Measurements from ENCODE around the gene SOSTDC1.
"Not testable (repeated sequence)": the region's sequence is repeated elsewhere in the genome, so short reads cannot be mapped to it uniquely, and the experiment has no call there.

The SOSTDC1 gene

DNA sequence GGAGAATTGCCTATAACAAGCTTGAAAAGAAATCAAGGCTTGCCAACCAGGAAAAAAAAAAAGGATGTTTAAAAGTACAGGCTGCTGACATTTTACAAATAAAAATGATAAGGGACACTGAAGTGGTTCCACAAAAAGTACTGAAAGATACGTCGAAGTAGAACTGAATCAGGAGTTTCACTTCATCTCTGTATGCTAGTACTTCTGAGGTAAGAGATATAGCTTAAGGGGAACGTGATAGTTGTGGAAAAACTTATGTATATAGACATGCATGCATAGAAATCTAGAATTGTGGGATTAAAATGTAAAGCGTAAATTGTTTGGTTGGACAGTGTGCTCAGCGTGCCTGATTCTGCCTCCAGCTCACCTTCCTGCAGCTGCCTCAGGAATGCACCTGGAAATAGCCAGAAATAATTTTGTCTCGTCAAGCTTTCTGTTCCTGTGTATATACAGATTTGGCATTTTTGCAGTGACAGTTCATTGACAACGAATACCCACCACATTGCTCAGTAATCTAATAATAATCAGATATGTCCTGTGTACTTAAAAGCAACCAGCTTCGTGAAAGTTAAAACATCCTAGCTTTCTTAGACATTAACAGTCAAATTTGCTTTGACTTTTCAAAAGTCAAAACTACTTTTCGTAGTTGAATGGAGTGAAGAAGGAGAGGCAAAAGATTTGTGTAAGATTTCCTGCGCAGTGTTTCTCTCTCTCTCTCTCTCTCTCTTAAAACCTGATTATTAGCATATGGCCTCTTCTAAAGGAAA, 1.4 kb downstream of the SOSTDC1 start:
- no peak for DNase-seq (ENCODE audit: low read depth)
- H3K4me3 ChIP-seq (ENCODE audit: low read depth, low read length): no peak overlapping the region

DNA sequence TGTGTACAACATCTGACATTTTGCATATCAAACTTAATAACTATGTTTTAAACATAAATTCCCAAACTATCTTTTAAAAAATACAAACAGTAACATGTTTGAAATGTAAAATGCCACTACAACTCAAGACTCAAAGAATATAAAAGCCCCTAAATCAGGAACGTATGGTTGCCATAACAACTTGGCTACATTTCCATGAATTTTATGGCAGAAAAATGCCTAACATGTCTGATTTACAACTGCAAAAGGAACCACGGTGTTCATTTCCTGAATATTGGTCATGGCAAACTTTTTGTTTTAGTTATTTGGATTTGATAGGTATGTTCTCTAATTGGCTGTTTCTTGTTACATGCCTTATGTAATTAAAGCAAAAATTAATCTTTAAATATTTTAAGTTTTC, 2.0 kb downstream of the SOSTDC1 start:
- no peak for DNase-seq (ENCODE audit: low read depth)
- H3K4me3 ChIP-seq (ENCODE audit: low read depth, low read length): no peak overlapping the region

DNA sequence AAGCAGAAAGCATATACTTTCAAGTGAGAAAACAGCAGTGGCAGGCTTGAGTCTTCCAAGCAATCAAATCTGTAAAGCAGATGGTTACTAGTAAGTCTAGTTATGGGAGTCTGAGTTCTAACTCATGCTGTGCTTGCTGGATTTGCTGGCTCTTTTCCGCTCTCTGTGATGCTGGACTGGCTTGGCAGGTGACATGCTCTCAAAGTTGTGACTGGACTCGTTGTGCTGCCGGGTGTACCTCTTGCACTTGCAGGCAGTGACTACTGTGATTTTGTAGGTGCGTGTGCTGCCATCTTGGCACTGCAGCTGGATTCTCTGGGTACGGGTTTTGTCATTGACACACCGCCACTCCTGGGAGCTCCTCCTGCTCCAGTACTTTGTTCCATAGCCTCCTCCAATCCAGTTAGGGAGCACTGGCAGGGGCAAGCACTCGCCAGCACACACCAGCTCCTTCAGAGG, 3.1 kb downstream of the SOSTDC1 start:
- DNase-seq (ENCODE audit: low read depth): no peak
- no peak overlapping the region for H3K4me3 ChIP-seq (ENCODE audit: low read depth, low read length)

DNA sequence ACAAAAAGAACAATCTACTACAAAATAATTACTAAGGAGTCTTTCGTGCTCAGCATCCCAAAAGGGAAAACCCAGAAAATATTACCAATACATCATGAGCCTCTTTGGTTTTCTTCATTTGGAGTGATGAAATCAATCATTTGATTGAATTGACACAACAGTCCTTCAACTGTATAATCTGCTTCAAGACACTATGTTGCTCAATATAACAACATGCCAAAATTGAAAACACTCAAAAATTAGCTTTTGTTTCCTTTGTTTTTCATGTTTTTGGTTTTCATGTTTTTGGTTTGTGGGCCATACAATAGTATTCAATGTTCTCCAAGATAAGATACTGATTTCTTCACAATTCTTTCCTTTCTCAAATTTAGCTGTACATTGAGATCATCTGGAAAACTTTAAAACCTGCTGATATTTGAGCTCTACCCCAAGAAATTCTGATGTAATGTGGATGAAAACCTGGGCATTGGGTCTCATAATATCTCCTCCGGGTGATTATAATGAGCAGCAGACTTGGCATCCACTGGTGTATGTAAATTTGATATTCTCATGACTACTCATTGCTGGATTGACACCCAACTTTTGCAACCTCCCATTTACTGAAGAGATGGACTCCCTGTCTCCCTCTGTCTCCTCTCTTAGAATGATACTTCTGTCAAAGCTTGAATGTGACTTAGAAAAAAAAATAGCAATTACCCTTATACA, 4.6 kb downstream of the SOSTDC1 start:
- no peak for DNase-seq (ENCODE audit: low read depth)

DNA sequence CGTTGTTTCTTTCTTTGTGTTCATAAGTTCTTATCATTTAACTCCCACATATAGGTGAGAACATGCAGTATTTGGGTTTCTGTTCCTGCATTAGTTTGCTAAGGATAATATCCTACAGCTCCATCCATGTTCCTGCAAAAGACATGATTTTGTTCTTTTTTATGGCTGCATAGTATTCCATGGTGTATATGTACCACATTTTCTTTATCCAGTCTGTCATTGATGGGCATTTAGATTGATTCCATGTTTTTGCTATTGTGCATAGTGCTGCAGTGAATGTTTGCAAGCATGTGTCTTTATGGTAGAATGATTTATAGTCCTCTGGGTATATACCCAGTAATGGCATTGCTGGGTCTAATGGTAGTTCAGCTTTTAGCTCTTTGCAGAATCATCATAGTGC, 9.2 kb downstream of the SOSTDC1 start:
- H3K4me3 ChIP-seq (ENCODE audit: low read depth, low read length); DNase-seq (ENCODE audit: low read depth): not testable (repeated sequence)

More for the DNA sequence above, 4.6 kb downstream of the SOSTDC1 start:
- H3K4me3 ChIP-seq (ENCODE audit: low read depth, low read length): no peak overlapping the region

DNA sequence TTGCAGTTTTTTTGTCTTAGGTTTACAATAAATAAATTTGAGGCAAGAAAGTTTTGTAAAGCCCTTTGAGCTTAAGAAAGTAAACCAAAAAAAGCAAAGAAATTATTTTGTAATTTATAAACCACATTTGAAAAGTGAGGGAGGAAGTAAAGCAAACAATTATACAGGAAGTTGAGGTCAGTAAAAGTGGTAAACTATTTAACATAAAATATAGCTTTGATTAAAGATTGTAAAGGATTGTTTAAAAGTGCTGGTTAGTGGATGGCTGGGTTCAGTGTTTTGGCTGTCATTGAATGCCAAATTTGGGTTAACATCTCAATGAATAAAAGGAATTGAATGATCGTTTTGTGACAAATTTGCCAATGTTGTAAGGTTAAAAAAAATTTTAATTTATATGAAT, 9.9 kb downstream of the SOSTDC1 start:
- DNase-seq (ENCODE audit: low read depth): no peak
- no peak overlapping the region for H3K4me3 ChIP-seq (ENCODE audit: low read depth, low read length)

DNA sequence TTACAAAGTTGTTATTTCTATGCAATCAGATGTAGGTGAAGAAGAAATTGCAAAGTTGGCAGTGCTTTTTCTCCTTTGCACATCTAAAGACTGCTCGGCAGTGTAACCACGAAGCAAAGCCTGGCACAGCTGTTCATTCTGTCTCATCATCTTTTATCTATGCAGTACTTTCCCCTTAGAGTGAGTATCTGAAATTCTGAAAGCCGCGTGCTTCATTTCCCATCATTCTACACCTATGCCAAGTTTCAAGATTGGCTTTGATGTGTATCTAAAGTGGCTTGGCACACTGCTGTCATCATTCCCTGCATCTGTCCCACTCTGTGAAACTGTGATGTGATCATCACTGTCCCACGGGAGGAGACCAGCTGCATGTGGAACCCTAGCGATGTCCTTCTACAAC, 15.2 kb downstream of the SOSTDC1 start:
- H3K4me3 ChIP-seq (ENCODE audit: low read depth, low read length): no peak overlapping the region
- DNase-seq (ENCODE audit: low read depth): no peak

DNA sequence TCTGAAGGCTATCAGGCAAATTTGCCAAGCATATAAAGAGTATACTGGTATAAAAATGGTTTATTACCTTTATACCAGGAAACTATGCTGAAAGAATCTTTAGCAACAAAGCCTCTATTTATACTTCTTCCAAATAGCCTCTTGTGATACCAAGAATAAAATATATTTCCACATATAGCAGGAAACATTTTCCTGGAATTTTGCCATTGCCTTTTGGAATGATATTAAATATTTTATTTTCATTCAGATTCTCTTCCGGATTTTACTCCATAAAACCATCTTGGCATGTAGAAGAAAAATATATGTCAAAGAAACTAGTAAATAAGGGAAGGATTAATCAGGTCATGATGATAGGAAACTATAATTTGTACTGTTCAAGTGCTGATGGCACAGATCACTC, 17.7 kb downstream of the SOSTDC1 start:
- H3K4me3 ChIP-seq (ENCODE audit: low read depth, low read length): no peak overlapping the region

DNA sequence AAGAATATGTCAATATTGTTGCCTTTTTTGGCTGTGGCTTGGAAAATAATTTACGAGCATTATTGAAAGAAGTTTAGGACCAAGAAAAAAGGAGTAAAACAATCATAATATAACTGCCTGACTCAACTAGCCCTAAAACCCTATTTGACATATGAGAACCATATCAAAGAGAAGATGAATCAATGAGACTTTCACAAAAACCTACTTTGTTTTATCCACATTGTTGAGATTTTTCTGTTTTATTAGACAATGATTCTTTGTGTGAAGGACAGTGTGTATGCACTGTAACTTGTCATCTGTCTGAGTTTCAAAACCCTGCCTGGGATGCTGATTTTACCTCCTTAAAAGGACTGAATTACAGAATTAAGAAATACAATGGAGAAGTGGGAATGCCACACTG, 19.0 kb downstream of the SOSTDC1 start:
- no peak overlapping the region for H3K4me3 ChIP-seq (ENCODE audit: low read depth, low read length)
- DNase-seq (ENCODE audit: low read depth): no peak

More for the DNA sequence above, 17.7 kb downstream of the SOSTDC1 start:
- DNase-seq (ENCODE audit: low read depth): no peak

DNA sequence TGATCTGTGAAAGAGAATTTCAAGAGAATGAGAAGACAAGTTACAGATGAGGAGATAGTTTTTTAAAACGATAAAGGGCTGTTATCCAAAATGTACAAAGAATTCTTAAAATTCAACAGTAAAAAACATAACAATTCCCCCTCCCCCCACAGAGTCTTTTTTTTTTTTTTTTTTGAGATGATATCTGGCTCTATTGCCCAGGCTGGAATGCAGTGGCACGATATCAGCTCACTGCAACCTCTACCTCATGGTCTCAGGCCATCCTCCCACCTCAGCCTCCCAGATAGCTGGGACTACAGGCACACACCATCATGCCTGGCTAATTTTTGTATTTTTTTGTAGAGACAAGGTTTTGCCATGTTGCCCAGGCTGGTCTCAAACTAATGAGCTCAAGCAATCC, 21.7 kb downstream of the SOSTDC1 start:
- H3K4me3 ChIP-seq (ENCODE audit: low read depth, low read length); DNase-seq (ENCODE audit: low read depth): not testable (repeated sequence)

DNA sequence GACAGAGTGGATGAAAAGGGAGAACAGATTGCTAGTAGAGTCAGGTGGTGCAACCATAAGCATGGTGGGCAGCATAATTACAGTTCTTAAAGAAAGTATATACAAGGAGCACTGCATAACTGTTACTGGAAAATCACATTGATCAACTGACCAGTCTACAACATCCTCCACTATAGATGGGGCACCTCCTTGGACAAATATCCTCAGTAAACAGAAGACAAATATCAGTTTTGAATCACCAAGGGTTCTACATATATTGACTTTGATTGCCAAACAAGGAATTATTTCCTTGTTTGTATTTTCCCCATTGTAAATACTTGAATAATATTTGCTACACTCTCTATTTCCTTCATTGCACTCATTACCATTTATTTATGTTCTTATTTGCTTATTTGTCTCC, 26.6 kb downstream of the SOSTDC1 start:
- no peak overlapping the region for H3K4me3 ChIP-seq (ENCODE audit: low read depth, low read length)
- DNase-seq (ENCODE audit: low read depth): no peak

DNA sequence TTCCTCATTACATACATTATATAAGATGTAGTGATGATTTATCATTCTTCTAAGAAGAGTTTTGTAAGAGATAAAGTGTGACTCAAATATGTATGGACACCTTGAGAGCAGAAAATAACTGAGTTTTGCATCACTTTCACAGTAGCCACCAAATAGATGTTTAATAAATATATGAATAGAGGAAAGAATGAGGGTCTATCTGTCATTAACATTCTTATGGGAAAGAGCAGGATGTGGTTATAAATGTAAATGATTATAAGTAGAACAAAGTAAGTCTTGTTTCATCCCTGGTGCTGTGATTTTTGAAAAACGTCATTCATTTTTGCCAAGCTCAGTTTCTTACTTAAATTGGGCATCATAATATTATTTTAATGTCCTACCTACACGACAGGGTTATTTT, 29.2 kb downstream of the SOSTDC1 start:
- no peak for DNase-seq (ENCODE audit: low read depth)
- H3K4me3 ChIP-seq (ENCODE audit: low read depth, low read length): no peak overlapping the region

DNA sequence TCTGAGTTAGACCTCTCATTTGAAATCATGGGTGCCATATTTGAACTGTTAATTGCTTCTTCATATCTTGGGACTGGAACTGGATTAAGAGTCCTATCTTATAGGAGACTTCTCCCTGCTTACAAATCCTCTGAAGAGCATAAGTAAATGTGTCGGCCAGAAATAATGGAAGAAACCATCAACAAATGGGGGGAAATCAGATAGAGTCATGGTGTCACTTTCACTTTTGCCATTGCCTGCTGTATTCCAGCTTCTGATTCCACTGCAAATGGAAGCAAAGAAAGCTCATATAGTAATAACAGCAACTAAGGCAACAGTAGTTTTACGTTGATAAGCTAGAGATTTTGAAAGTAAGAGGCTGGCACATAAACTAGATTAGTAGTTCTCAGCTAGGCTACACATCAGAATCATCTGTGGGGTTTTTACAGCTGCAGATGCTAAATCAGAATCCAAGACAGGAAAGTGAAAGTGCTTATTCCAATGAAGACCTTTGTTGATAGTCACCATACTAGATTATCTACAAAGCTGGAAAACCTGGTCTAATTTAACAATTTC, 31.9 kb downstream of the SOSTDC1 start:
- no peak for DNase-seq (ENCODE audit: low read depth)
- H3K4me3 ChIP-seq (ENCODE audit: low read depth, low read length): no peak overlapping the region

DNA sequence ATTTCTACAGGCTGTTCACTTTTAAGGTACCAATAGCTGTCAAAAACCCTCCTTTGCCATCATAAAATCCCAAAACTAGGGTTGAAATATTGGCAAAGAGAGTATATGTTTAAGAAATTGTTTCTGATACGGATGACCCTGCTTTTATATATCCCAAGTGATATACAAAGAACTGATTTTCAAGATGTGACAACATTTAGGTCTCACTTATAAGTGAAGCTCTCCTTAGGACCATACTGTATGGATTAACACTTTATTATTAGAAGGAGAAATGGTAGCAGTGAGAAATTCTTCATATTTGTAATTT, 33.2 kb downstream of the SOSTDC1 start:
- DNase-seq (ENCODE audit: low read depth): no peak
- no peak overlapping the region for H3K4me3 ChIP-seq (ENCODE audit: low read depth, low read length)

DNA sequence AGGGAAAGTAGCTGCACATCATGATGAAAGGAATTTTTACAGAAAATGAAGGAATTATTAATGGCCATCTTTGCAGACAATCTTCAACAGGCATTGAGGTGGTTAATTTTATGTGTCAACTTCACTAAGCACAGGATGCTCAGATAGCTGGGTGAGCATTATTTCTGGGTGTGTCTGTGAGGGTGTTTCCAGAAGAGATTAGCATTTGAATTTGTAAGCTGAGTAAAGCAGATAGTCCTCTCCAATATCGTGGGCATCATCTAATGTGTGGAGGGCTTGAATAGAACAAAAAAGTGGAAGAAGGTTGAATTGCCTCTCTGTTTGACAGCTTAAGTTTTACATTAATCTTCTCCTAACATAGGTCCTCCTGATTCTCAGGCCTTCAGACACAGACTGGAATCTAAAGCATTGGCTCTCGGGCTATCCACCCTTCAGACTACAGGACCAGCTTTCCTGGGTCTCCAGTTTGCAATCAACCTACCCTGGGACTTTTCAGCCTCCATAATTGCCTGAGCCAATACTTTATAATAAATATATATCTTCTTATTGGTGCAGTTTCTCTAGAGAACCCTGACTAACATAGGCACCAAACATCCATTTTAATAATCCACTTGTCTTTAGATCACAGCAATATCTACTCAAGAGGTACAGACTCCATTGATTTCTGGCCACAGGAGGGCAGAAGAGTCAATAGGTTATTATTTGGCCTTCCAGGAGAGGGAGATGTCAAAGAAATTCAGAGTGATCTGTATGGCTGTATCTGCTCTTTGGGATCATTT, 33.7 kb downstream of the SOSTDC1 start:
- DNase-seq (ENCODE audit: low read depth): no peak
- no peak overlapping the region for H3K4me3 ChIP-seq (ENCODE audit: low read depth, low read length)

DNA sequence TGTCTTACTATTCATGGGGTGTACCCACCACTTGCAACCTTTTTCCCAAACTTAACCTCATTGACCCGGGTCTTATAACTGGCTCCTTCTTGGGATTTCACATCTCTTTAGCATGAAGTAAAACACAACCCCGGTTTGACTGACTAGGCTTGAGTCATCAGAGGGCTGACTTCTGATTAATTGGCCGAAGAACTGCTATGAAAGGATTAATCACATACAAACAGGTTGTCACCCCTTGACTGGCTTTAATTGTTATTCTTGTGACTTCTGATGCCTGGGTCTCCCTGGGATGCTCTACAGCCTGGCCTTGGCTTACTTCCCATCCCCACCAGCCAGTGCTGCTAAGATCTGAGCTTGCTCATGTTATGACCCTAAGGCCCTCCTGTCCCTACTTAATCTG, 35.4 kb downstream of the SOSTDC1 start:
- H3K4me3 ChIP-seq (ENCODE audit: low read depth, low read length): no peak overlapping the region
- no peak for DNase-seq (ENCODE audit: low read depth)

DNA sequence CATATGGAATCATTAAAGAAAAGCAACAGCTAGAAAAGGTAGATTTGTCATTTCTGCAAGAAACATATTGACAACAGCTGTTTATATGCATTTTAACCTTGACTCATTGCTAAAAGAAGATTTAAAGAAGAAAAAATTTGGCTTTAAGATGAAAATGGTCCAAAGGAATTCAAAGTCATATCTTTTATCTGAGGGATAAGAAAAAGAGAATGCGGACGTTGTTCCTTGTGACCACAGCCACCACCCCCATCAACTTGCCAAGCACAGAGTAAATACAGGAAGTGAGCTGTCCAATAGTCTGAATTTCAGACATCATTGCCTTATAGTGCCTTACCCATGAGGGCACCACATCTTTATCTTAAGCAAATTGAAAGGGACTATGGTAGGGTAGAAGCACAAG, 36.9 kb downstream of the SOSTDC1 start:
- no peak overlapping the region for H3K4me3 ChIP-seq (ENCODE audit: low read depth, low read length)
- DNase-seq (ENCODE audit: low read depth): peak; percentile 14

DNA sequence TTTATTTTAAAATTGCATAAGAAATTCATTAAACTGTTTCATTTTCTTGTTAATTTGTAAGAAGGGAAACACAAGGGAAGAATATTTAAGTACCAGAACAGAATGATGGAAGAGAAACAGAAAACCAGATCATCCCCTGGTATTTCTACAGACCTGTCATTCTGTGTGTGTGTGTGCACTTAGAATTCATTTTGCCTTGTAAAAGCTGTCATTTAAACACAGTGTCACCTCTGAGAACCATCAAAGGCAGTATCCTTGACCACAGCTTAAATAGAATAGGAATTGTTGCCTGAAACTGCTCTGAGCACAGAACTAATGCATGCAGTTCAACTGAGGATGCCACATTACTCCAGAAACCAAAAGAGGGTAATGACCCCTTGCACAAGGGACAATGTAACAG, 37.4 kb downstream of the SOSTDC1 start:
- DNase-seq (ENCODE audit: low read depth): no peak
- H3K4me3 ChIP-seq (ENCODE audit: low read depth, low read length): no peak overlapping the region

DNA sequence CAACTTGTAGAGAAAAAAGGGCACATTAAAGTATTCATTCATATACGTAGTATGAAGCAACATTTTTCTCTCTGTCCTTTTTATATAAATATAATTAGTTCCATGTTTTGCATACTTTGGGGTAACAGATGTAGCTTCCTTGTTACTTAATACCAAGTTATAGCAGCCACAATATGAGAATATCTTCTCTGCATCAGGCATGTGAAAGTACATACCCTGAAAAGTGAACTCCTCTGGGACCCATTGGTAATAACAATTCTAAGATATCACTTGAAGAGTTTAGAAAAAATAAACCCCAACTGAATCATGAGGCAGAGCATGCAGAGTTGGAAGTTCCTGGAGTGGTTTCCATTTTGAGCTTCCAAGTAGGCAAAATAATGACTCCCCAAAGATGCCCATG, 41.8 kb downstream of the SOSTDC1 start:
- no peak overlapping the region for H3K4me3 ChIP-seq (ENCODE audit: low read depth, low read length)
- DNase-seq (ENCODE audit: low read depth): peak; percentile 35

DNA sequence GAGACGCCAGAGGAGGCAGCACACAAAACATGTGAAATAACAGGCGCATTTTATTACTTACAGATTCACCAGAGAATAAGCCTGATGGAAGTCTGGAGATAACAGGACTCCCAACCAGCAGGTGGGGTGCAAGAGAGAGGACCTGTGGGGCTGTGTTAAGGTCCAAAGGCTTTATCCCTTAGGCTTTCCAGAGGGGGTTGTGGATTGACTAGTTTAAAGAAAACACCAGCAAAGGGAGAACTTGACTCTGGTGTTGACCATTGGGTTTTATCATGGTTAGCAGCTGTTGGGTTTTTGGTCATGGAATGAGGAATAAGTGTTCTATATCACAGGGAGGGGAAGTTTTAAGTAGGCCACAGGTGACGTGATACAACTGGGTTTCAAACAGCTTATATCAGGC, 42.6 kb downstream of the SOSTDC1 start:
- DNase-seq (ENCODE audit: low read depth): no peak
- H3K4me3 ChIP-seq (ENCODE audit: low read depth, low read length): no peak overlapping the region
